ENCODE measurements around the gene TRMU. TPM values are rescaled to one million over a fixed set of nuclear protein-coding genes. Genes with fewer than 3 reads are reported as not detected.

Gene TRMU
- total and polyA plus RNA-seq, 2 of the 4 experiments (the other 2 are of a cell fraction) = 19.0 to 36.4 TPM

DNA sequence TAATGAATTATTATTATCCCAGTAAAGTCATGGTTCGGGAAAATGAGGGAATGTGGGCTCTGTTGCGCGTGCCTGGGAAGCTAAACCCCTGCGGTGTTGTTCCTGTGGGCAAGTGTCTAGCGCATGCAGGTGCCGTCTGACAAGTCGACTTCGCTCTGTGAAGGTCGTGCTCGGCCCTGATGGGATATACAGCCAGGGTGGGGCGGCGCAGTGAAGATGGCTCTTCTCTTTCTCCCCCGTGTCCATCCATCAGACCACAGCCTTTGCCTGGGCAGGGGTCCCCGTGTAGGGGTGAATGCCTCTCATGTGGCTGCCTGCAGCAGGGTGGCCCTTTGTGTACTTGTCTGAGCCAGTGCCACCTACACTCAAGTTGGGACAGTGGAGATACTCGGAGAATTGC, 12.8 kb upstream of the TRMU start:
- no TSS peak for BruUV-seq (replicated peaks)
- no peak overlapping the region for H2AK5ac ChIP-seq (ENCODE audit: low read depth, low read length)
- in situ Hi-C loops (cut with MboI; ENCODE audit: low sequenced_read_pairs) = no loop called here

More for the DNA sequence above, 12.8 kb upstream of the TRMU start:
- ATAC-seq (ENCODE audit: low read depth) (no peak), DNase-seq (no peak)
- Histone ChIP-seq H3K9ac (ENCODE audit: low read depth, low read length) (no peak overlapping the region), H2AK9ac (replicated peaks; ENCODE audit: low read depth, low read length, poor library complexity) (no peak overlapping the region), H4K91ac (ENCODE audit: insufficient read depth, low read depth, low read length) (no peak overlapping the region), H3K56ac (ENCODE audit: extremely low read depth, insufficient read depth, low read length) (no peak overlapping the region), H3K79me1 (ENCODE audit: low read depth in 1 of 2, low read length in 2 of 2) (peaks cover 23 to 51% of the 10 kb centered on the region in 2 experiments), H3K27ac (ENCODE audit: insufficient read depth, low read length) (no peak overlapping the region), H4K8ac (ENCODE audit: low read depth in 2 of 2, low read length in 2 of 2) (no peak overlapping the region), H4K5ac (ENCODE audit: low read depth, low read length) (no peak overlapping the region), H3K9me3 (ENCODE audit: control insufficient read depth, insufficient read depth, low read length) (no peaks in the 10 kb centered on the region), H3K18ac (ENCODE audit: low read depth, low read length) (no peak overlapping the region), H2BK5ac (ENCODE audit: low read depth, low read length, poor library complexity, severe bottlenecking) (no peak overlapping the region), H3K4me3 (ENCODE audit: insufficient read depth, low read depth, low read length) (no peak overlapping the region), H4K20me1 (ENCODE audit: insufficient read depth, low read length) (no peaks in the 10 kb centered on the region; the same call in 1 of the 2 replicates), H3K9me1 (ENCODE audit: insufficient read depth, low read length) (no peaks in the 10 kb centered on the region; the same call in 1 of the 2 replicates), H3K27me3 (ENCODE audit: control insufficient read depth, insufficient read depth, low read length) (no peaks in the 10 kb centered on the region), H3K14ac (replicated peaks; ENCODE audit: low read depth, low read length) (no peak overlapping the region), H3K4ac (ENCODE audit: low read depth, low read length) (no peak overlapping the region), H2BK15ac (ENCODE audit: low read depth, low read length) (no peak overlapping the region), H2BK120ac (ENCODE audit: low read depth, low read length) (no peak overlapping the region), H3K23ac (ENCODE audit: low read depth, low read length) (no peak overlapping the region), H2AFZ (replicated peaks; ENCODE audit: low read length, poor library complexity) (no peak overlapping the region), H2BK20ac (ENCODE audit: low read depth, low read length) (no peak overlapping the region), H3K36me3 (ENCODE audit: control insufficient read depth, insufficient read depth, low read length) (peaks cover 27% of the 10 kb centered on the region), H3K4me1 (ENCODE audit: control insufficient read depth, insufficient read depth, low read length) (no peaks in the 10 kb centered on the region), H3K4me2 (ENCODE audit: low read depth, low read length) (no peak overlapping the region)
- ChIA-PET CTCF (no interaction called here), POLR2A (ENCODE audit: unreplicated experiment) (no interaction called here)
- dilution Hi-C loops (cut with HindIII; ENCODE audit: low sequenced_read_pairs, unreplicated experiment) = no loop called here
- TF ChIP-seq RFX5 (IDR thresholded peaks at IDR 0.05; ENCODE audit: low read depth, low read length) = no peak
- TF ChIP-seq MAZ (IDR thresholded peaks at IDR 0.05; ENCODE audit: borderline replicate concordance, low read depth, low read length) = no peak
- no peak for TF ChIP-seq BHLHE40 (IDR thresholded peaks at IDR 0.05; ENCODE audit: low read depth, low read length)
- TF ChIP-seq RAD21 (IDR thresholded peaks at IDR 0.05; ENCODE audit: low read length) = no peak
- TF ChIP-seq, protein P1, sequence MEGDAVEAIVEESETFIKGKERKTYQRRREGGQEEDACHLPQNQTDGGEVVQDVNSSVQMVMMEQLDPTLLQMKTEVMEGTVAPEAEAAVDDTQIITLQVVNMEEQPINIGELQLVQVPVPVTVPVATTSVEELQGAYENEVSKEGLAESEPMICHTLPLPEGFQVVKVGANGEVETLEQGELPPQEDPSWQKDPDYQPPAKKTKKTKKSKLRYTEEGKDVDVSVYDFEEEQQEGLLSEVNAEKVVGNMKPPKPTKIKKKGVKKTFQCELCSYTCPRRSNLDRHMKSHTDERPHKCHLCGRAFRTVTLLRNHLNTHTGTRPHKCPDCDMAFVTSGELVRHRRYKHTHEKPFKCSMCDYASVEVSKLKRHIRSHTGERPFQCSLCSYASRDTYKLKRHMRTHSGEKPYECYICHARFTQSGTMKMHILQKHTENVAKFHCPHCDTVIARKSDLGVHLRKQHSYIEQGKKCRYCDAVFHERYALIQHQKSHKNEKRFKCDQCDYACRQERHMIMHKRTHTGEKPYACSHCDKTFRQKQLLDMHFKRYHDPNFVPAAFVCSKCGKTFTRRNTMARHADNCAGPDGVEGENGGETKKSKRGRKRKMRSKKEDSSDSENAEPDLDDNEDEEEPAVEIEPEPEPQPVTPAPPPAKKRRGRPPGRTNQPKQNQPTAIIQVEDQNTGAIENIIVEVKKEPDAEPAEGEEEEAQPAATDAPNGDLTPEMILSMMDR (conservative IDR thresholded peaks at IDR 0.05; ENCODE audit: low read depth, low read length) = no peak
- TF ChIP-seq MAFK (IDR thresholded peaks at IDR 0.05; ENCODE audit: low read depth, low read length) = no peak
- TF ChIP-seq CHD1 (IDR thresholded peaks at IDR 0.05; ENCODE audit: low read depth, low read length) = no peak
- no peak for TF ChIP-seq MXI1 (IDR thresholded peaks at IDR 0.05; ENCODE audit: borderline replicate concordance, low read depth, low read length)
- no peak for TF ChIP-seq FOS (IDR thresholded peaks at IDR 0.05; ENCODE audit: low read depth, low read length)
- TF ChIP-seq SMC3 (IDR thresholded peaks at IDR 0.05; ENCODE audit: low read depth, low read length) = no peak
- TF ChIP-seq CEBPB (IDR thresholded peaks at IDR 0.05; ENCODE audit: low read depth, low read length) = no peak
- TF ChIP-seq POLR2A (IDR thresholded peaks at IDR 0.05; ENCODE audit: low read depth, low read length) = no peak
- TF ChIP-seq, protein P2, sequence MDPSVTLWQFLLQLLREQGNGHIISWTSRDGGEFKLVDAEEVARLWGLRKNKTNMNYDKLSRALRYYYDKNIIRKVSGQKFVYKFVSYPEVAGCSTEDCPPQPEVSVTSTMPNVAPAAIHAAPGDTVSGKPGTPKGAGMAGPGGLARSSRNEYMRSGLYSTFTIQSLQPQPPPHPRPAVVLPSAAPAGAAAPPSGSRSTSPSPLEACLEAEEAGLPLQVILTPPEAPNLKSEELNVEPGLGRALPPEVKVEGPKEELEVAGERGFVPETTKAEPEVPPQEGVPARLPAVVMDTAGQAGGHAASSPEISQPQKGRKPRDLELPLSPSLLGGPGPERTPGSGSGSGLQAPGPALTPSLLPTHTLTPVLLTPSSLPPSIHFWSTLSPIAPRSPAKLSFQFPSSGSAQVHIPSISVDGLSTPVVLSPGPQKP (IDR thresholded peaks at IDR 0.05; ENCODE audit: borderline replicate concordance, low read depth, low read length) = no peak
- TF ChIP-seq, protein P3, sequence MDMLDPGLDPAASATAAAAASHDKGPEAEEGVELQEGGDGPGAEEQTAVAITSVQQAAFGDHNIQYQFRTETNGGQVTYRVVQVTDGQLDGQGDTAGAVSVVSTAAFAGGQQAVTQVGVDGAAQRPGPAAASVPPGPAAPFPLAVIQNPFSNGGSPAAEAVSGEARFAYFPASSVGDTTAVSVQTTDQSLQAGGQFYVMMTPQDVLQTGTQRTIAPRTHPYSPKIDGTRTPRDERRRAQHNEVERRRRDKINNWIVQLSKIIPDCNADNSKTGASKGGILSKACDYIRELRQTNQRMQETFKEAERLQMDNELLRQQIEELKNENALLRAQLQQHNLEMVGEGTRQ (IDR thresholded peaks at IDR 0.05; ENCODE audit: low read depth, low read length) = no peak
- TF ChIP-seq RCOR1 (IDR thresholded peaks at IDR 0.05; ENCODE audit: insufficient replicate concordance, low read length) = no peak
- intact Hi-C loops (cut with micrococcal nuclease) = no loop called here
- 93% methylated on average over 10 of the region's 15 CpGs; no CpG with 5 or more reads in 1 of the 2 experiments for WGBS, 2 experiments (ENCODE audit: extremely low coverage in 2 of 2, insufficient read length in 1 of 2)
